Type B pancreatic cell (in vitro differentiated cells): Measurements from ENCODE around the gene DDX31. TPM values are rescaled to one million over a fixed set of nuclear protein-coding genes. Genes with fewer than 3 reads are reported as not detected.

Source experiments
- DNase-seq: peaks from one replicate; pipeline ENCODE4 v3.0.0; 2021; ENCODE audit warnings: mixed read lengths; ENCODE audit not compliant: unreplicated experiment; ENCODE audit errors: extremely low spot score
- H3K27ac Mint-ChIP-seq: 2 replicates; pipeline ENCODE4 v1.8.0; 2021; ENCODE audit warnings: mild to moderate bottlenecking, mixed read lengths
- H3K27me3 Mint-ChIP-seq: 2 replicates; pipeline ENCODE4 v1.8.0; 2021; ENCODE audit warnings: mixed read lengths
- H3K36me3 Mint-ChIP-seq: 2 replicates; pipeline ENCODE4 v1.8.0; 2021; ENCODE audit warnings: mixed read lengths
- H3K4me1 Mint-ChIP-seq: one replicate; pipeline ENCODE4 v1.8.0; 2021; ENCODE audit warnings: mixed read lengths; ENCODE audit not compliant: unreplicated experiment
- H3K4me3 Mint-ChIP-seq: 2 replicates; pipeline ENCODE4 v1.8.0; 2021; ENCODE audit warnings: mild to moderate bottlenecking, mixed read lengths
- H3K9me3 Mint-ChIP-seq: 2 replicates; pipeline ENCODE4 v1.8.0; 2021; ENCODE audit warnings: mixed read lengths
- total RNA-seq: library from RNA; stranded (reverse); gene quantifications from 2 replicates; pipeline ENCODE4 v1.2.1, GENCODE V29; 2021; ENCODE audit warnings: low replicate concordance
- TF ChIP-seq, protein P1 (sequence below): fragments of 200-600 bp; sonication (generic); conservative IDR thresholded peaks from 2 replicates; pipeline ENCODE4 v1.5.0; 2021; ENCODE audit warnings: antibody characterized with exemption, mild to moderate bottlenecking

DDX31 gene
- total RNA-seq, 1 donor from 2014 or later: 19.6 TPM

DNA sequence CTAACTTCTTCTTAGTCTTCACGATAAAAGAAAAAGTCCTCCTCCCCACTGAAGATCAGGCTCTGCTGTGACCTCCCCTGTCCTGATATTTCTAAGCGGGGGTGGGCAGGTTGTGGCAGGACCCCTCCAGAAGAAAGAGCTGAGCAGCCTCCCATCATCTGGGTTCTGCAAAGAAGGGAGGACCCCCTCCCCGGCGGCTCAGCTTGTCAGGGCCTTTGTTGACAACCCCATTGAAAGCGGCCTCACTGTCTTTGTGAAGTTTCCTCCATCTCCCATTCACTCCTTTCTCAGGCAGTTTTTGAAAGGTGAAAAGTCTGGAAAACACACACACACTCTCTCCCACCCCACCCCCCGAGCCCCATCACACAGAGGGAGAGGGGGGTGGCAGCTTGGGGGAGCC lies 113.5 kb downstream of the DDX31 start:
- Mint-ChIP-seq H3K27me3 (peaks cover 61% of the 10 kb centered on the region), H3K36me3 (no peaks in the 10 kb centered on the region), H3K27ac (no peak overlapping the region)

DNA sequence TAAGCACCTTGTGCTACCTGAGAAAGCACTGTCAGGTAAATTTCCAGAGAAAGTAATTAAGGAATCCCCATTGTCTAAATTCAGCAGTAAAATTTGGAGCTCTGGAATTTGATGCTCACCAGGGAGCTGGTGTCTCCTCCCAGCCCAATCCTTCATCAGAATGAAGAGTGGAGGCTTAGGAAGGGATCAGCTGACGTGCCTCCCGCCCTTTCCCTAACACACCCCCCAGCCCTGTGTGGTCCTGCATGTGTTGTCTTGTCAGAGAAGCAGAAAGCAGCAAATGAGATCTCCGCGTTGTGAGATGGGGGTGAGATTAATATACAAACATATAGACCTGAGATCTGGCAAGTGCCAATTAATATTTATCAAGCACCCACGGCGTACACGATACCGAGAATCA lies 114.3 kb downstream of the DDX31 start:
- Mint-ChIP-seq H3K9me3 (peaks cover 6% of the 10 kb centered on the region), H3K4me3 (no peak overlapping the region), H3K4me1 (peaks cover 8% of the 10 kb centered on the region), H3K27me3 (peaks cover 58% of the 10 kb centered on the region), H3K36me3 (no peaks in the 10 kb centered on the region), H3K27ac (no peak overlapping the region)
- DNase-seq: no peak
- TF ChIP-seq, protein P1, sequence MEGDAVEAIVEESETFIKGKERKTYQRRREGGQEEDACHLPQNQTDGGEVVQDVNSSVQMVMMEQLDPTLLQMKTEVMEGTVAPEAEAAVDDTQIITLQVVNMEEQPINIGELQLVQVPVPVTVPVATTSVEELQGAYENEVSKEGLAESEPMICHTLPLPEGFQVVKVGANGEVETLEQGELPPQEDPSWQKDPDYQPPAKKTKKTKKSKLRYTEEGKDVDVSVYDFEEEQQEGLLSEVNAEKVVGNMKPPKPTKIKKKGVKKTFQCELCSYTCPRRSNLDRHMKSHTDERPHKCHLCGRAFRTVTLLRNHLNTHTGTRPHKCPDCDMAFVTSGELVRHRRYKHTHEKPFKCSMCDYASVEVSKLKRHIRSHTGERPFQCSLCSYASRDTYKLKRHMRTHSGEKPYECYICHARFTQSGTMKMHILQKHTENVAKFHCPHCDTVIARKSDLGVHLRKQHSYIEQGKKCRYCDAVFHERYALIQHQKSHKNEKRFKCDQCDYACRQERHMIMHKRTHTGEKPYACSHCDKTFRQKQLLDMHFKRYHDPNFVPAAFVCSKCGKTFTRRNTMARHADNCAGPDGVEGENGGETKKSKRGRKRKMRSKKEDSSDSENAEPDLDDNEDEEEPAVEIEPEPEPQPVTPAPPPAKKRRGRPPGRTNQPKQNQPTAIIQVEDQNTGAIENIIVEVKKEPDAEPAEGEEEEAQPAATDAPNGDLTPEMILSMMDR: no peak

More for the DNA sequence above, 113.5 kb downstream of the DDX31 start:
- Mint-ChIP-seq H3K4me3 (no peak overlapping the region), H3K9me3 (peaks cover 6% of the 10 kb centered on the region), H3K4me1 (peaks cover 15% of the 10 kb centered on the region)
- TF ChIP-seq, protein P1: no peak
- DNase-seq: no peak

DNA sequence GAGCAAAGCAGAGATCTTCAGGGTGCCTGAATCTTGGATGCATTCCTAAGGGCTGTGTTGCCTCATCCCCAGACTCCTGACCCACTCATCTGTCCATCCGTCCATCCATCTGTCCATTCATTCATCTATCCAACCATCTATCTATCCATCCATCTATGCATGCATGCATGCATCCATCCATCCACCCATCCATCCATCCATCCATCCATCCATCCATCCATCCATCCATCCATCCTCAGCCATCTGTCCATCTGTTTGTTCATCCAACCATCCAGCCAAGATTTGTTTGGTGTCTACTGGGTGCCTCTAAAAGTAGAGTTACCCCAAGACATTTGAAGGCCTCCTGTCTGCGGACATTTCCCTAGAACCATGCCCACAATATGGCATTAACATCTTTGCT lies 115.0 kb downstream of the DDX31 start:
- Mint-ChIP-seq H3K27ac (no peak overlapping the region), H3K27me3 (peaks cover 55% of the 10 kb centered on the region), H3K9me3 (peaks cover 6% of the 10 kb centered on the region), H3K4me3 (no peak overlapping the region), H3K4me1 (peaks cover 7% of the 10 kb centered on the region), H3K36me3 (no peaks in the 10 kb centered on the region)
- DNase-seq: no peak
- TF ChIP-seq, protein P1: no peak

DNA sequence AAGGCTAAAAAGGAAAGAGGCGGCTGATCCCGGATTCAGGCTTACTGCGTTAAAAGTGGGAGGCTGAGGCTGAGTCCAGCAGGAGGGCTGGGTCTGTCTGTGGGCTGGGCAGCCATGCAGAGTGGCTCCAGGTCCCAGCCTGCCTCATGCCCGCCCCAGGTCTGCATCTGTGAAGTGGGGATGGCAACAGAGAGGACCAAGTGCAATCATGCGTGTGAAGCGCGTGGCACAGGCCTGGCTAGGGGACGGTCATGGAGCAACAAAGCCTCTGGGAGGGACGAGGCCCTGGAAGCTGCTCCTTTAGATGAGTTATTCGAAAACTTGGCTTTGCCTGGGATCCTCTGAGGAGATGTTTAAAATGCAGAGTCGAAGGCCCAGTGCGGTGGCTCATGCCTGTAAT lies 117.7 kb downstream of the DDX31 start:
- H3K36me3 Mint-ChIP-seq: no peaks in the 10 kb centered on the region
- H3K4me3 Mint-ChIP-seq: no peak overlapping the region
- TF ChIP-seq, protein P1: no peak
- H3K27me3 Mint-ChIP-seq: peaks cover 53% of the 10 kb centered on the region
- no peak overlapping the region for H3K27ac Mint-ChIP-seq
- no peaks in the 10 kb centered on the region for H3K9me3 Mint-ChIP-seq
- no peak for DNase-seq
- H3K4me1 Mint-ChIP-seq: peaks cover 33% of the 10 kb centered on the region

DNA sequence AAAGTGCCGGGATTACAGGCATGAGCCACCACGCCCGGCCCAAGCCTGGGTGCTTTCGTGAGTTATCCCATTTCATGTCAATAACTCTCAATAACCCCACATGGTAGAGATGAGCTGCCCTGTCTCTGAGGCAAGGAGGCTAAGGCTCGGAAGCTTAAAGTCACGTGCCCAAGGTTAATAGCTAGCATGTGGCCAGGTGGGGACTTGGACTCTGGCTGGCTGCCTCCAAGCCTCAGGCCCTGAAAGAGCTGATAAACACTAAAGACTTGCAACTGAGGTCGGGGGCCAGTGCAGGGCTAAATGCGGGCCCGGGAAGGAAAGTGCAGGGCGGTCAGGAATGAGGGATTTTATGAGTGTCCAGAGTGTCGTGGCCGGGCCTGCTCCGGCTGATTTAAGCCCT lies 118.2 kb downstream of the DDX31 start:
- H3K27ac Mint-ChIP-seq: no peak overlapping the region
- no peaks in the 10 kb centered on the region for H3K9me3 Mint-ChIP-seq
- no peak overlapping the region for H3K4me3 Mint-ChIP-seq
- no peaks in the 10 kb centered on the region for H3K36me3 Mint-ChIP-seq
- TF ChIP-seq, protein P1: no peak
- DNase-seq: no peak
- peaks cover 49% of the 10 kb centered on the region for H3K27me3 Mint-ChIP-seq
- H3K4me1 Mint-ChIP-seq: peaks cover 38% of the 10 kb centered on the region
